Activated T-cell treated with anti-CD3 and anti-CD28 coated beads for 48 hours (primary cell): ENCODE measurements around the gene USH1G.

Source experiments
- DNase-seq: peaks from one replicate; pipeline ENCODE4 v3.0.0-alpha.2; 2020; ENCODE audit warnings: low read depth

The USH1G gene

GRCh38 chr17:74903034-74903433, 20.0 kb downstream of the USH1G start:
- no peak for DNase-seq

- DNase-seq = no peak
These were observed 21.5 kb downstream of the USH1G start for GRCh38 chr17:74901353-74902135.

GRCh38 chr17:74900208-74900607, 22.8 kb downstream of the USH1G start:
- DNase-seq = no peak

- no peak for DNase-seq
These were observed 24.6 kb downstream of the USH1G start for GRCh38 chr17:74898376-74898946.

DNA sequence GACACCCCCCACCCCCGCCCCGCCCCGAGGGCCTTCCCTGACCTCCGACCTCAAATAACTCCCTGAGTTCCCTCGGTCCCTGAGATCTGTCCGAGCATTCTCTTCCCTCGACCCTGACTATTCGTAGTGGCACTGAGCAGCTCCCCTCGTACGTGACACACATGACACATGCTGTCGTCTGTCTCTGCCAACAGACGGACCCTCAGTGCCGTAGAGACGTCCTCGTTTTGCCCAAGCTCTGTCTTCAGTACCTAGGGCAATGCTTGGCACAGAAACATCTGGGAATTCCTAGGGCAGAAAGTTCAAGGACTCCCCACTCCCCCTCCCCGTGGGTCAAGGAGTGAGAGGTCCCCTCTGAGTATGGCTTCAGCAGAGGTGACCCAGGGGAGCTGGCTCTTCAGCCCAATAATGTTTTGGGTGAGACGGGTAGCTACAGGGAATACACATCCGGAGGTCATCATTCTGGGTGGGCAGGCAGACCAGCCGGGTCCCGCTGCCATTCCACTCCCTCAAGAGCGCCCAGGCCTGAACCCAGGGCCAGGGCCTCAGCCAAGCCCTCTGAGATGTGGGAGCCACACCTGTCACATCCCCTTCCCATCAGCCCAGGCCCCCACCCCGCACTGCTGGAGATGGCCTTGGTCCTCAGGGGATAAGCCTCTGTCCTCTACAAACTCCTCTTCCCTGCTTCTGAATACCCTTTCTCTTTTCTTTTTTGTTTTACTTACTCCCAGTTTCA, 29.0 kb downstream of the USH1G start:
- no peak for DNase-seq

- DNase-seq = no peak
These were observed 29.8 kb downstream of the USH1G start, which contains the start of gene FADS6 for GRCh38 chr17:74892974-74893911. Gene FADS6, minus strand, starts transcription at chr17:74893633. Its CDS starts 38 bp downstream, at chr17:74893595.

GRCh38 chr17:74892013-74892841, 30.8 kb downstream of the USH1G start:
- DNase-seq = no peak

- no peak for DNase-seq
These were observed 32.5 kb downstream of the USH1G start for GRCh38 chr17:74890554-74890953.

- no peak for DNase-seq
These were observed 34.6 kb downstream of the USH1G start for GRCh38 chr17:74888469-74888868.

DNA sequence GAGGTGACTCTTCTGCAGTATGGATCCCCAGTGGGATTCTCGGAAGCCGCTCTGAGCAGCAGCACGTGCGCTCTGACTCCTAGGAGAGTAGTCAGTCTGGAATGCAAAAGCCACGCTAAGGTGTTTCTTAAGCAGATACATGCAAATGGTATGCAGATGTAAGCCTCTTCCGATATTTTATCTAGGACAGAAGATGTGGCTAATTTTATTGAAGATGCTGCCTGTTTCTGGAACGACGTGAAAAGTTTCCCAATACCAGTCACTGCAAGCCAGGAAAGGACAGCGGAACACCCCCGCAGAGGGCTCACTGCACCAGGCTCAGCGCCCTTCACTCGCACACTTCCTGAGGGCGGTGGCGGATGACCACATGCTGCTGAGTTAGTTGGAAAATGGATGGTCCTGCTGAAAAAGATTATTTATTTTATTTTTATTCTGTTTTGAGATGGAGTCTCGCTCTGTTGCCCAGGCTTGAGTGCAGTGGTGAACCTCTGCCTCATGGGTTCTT, 39.8 kb downstream of the USH1G start:
- DNase-seq = no peak

- DNase-seq = no peak
These were observed 40.4 kb downstream of the USH1G start for GRCh38 chr17:74882517-74883240.

- DNase-seq = no peak
These were observed 42.0 kb downstream of the USH1G start for GRCh38 chr17:74881073-74881472.

DNA sequence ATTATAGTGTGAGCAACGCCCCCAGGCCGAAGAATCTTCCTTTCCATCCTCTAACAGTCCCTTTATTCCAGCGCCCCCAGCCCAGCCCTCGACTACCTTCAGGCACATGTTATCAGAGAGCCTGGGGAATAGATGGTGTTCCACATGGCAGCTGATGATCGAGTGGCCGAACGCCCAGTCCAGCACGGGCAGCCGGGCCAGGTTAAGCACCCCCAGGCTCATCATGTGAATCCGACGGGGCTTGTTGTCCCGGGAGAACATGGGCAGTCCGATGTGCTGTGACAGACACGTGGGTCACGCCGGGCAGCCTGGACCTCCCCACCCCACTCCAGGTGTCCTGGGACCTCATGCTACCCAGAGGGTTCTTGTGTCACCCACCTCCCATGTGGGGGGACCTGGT, 43.7 kb downstream of the USH1G start:
- DNase-seq = no peak

GRCh38 chr17:74878658-74879057, 44.4 kb downstream of the USH1G start:
- DNase-seq = no peak

DNA sequence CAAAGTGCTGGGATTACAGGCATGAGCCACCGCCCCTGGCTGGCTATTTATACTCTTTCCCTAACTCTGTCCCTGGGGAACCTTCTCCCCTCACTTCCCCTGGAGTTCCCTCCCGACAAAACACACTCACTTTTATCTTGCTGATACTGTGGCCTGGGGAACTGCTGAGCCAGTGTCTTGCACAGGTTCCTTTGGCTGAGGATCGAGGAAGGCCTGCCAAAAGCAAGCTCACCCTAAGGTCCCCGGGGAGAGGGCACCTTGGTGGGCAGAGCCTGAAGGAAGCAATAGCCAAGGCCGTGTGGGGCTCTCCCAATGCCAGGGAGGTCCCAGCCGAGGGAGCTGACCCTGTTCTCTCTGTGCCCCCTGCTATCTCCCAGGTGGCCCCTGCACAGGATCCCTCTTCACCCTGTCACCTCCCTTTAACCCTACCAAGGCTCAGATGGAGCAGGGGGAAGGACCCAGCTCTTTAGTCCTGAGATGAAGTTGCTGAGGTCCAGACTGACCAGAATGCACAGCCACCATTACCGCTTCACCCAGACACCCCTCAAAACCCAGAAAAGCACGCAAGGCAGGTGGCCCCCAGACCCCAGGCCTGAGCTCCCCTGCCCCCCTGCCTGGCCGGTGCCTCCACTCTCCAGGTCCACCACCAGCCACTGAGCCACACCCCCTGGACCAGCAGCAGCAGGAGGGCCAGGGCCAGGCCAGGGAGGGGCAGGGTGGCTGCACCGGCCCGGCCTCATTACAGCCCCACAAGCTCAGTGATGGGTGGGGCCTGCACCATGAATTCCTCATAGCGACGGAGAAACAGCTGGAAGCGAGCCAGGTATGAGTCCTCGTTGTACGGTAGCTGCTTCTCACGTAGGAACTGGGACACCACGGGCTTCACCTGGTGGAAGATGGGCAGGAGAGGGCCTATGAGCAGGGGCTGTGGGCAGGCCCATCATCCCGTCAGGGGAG, 45.2 kb downstream of the USH1G start:
- no peak for DNase-seq

DNA sequence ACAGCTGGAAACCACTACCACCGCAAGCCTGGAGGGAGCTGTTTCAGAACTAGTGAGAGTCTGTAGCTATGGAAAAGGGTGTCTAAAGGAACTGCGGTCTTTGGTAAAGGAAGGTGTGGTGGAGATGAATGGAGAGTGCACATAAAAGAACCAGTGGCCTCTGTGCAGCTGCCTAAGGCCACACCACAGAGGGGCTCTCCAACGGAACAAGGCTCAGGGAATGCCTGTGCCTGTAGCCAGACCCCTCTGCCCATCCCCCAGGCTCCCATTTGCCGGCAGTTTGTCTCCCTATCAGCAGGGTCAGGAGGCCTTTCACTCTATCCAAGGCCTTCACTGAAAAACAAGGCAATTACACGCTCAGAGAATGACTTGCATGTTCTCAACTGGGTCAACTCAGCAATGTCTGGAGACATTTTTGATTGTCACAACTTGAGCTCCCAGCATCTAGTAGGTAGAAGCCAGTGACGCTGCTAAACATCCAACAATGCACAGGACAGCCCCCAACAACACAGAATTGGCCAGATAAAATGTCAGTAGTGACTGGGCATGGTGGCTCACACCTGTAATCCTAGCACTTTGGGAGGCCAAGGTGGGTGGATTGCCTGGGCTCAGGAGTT, 47.0 kb downstream of the USH1G start:
- no peak for DNase-seq

DNA sequence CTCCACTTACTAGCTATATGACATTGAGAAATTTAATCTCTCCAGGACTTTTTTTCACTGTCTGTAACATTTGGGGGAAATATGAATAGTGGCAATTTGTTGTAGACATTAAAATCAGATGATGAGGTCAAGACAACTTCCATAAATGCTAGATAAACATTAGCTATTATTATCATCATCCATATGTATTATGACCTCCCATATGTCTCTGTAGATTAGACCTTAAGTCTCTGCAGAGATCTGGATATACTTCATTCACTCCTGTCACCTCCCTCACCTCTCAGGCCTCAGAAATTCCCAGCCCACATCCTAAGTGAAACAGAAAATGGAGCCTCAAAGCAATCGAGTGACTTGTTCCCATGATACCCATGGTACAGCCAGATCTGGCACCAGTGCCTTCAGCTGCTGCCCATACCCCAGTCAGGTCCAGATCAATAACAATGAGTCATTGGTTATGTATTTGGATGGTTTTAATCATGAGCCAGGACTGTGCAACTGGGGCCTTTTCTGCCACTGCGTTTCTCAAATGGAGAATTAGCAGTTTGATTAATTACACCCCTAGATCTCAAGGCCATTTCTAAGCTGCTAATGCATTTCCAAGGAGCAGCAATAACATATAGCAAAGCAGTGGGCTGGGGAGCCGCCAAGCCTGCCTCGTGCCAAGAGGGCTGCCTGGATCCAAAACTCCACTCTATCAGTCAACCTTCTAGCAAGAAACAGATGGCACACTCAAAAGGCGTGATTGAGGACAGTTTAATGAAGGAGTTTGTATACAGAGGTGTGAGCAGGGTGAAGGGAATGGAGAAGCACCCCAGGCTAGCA, 47.7 kb downstream of the USH1G start:
- no peak for DNase-seq

- no peak for DNase-seq
These were observed 48.4 kb downstream of the USH1G start for GRCh38 chr17:74874615-74875037.
